ENCODE data around the gene PPM1M.

Gene PPM1M, protein sequence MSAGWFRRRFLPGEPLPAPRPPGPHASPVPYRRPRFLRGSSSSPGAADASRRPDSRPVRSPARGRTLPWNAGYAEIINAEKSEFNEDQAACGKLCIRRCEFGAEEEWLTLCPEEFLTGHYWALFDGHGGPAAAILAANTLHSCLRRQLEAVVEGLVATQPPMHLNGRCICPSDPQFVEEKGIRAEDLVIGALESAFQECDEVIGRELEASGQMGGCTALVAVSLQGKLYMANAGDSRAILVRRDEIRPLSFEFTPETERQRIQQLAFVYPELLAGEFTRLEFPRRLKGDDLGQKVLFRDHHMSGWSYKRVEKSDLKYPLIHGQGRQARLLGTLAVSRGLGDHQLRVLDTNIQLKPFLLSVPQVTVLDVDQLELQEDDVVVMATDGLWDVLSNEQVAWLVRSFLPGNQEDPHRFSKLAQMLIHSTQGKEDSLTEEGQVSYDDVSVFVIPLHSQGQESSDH

DNA sequence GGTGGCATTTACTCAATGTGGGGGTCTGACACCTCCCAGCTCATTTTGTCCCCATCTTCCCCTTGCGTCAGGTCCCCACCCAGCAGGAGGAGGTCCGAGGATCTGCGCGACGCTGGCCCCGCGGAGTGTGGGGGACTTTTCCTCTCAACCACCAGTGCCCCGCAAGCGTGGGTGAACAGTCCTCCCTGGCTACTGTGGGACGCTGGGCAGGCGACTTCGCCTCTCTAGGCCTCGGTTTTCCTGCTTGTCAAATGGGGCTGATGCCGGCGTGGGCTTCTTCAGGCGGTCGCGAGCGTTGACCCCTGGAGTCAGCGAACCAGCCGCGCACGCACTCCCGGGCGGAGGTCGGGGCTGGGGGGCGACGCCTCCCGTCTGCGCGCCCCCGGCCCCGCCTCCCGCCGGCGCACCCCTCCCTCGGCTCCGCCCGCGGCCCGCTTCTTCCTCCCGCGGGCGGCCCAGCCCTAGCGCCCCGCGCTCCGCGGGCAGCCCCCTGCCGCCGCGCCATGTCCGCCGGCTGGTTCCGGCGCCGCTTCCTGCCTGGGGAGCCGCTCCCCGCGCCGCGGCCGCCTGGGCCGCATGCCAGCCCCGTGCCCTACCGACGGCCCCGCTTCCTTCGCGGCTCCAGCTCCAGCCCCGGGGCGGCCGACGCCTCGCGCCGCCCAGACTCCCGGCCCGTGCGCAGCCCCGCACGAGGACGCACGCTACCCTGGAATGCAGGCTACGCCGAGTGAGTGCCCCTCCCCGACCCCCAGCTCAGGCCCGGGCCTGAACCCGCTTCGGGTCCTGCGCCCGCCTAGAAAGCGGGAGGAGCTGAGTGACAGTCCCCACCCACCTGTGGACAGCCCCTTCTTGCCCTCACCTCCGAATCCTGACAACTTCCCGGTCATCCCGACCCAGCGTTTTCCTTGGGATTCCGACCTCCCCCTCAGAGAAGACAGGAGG lies at the start of gene PPM1M:
PPM1M (plus strand) TSS at position 438 of the 942 bp plus-strand sequence; CDS start at position 504, 66 bp downstream.
- peak; percentile 76 for DNase-seq

DNA sequence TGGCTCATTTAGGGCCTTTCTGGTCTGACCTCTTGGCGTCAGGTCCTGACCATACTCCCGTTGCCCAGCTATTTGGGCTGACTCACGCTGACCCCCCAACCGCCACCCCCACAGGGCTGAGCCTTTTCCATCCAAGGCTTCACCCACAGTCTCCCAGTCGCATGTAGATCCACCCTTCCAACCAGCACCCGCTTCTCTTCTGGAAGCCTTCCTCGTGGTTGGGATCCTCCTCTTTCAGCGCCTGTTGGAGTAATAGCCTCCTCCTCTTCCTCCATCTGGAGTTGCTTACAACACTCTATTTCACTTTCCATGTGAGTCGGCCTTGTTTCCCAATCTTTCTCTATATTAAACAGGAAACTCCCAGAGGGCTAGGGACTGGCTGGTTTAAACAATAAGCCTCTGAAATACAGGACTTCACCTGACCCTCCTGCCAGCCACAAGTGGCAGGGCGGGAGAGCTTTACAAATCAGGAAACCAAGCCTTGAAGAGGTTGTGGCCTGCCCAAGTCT lies 49.7 kb upstream of the PPM1M start:
- no peak for DNase-seq

DNA sequence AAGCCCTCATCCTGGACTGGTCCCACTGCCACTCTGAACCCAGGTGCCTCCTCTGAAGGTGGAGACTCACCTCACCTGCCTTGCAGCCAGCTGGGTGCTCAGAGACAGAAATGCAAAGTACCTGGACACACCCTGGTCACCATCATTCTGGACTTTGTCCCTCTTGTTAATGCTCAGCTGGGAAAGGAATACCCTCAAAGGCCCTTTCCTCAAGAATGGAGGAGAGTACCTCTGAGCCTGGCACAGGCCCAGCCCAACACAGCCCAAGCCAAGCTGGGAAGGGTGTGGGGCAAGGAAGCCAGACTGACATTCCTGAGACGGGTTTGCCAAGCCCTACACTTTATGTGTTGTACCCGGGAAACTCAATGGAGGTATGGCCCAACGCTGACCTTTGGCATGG lies 48.6 kb upstream of the PPM1M start:
- no peak for DNase-seq

DNA sequence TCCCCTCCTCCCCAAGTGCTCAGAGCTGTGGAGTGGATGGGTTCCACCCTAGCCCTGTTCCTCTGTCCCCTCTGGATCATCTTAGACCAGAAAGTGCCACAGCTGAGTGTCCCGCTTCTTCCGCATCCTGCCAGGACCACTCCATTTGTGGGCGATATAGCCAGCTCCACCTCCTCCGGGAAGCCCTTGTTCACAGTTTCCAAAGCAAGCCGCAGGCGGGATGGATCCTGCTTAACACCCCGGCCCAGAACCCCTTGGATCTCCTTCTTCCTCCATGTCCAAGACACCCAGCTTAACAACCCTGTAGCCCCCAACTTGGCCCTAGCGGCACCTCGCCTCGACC lies 48.1 kb upstream of the PPM1M start:
- no peak for DNase-seq

DNA sequence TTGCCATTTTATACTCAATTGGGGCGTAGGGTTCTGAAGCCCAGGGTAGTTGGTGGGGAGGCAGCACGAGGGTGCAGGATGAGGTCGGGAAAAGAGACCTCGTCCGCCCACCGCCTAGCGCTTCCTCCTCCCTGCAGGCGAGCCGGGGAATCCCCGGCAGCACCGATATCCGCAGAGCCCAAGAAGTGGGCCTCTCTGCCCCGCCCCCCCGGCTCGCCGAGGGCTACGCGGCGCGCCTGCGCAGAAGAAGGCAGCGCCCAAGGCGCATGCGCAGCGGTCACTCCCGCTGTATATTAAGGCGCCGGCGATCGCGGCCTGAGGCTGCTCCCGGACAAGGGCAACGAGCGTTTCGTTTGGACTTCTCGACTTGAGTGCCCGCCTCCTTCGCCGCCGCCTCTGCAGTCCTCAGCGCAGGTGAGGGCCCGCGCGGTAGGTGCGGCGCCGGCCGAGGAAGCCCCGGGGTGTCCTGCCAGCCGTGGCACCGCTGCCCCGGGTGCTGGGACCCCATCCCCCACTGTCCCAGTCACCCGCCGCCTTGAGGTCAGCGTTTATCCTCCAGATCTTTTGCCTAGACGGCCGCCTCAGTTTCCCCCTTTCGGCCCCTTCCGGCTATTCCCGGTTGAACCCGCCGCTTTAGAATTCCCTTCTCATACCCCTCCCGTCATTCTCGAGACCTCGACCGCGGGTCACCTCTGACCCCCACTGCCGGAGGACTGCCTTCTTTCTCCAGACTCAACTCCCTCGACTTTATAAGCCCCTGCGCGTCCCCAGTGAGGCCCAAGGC lies 47.5 kb upstream of the PPM1M start, which contains the start of gene ALAS1:
ALAS1 (plus strand) TSS at position 319 of the 784 bp plus-strand sequence. CDS start 1,082 bp downstream, outside the sequence.
- DNase-seq = peak; percentile 99

DNA sequence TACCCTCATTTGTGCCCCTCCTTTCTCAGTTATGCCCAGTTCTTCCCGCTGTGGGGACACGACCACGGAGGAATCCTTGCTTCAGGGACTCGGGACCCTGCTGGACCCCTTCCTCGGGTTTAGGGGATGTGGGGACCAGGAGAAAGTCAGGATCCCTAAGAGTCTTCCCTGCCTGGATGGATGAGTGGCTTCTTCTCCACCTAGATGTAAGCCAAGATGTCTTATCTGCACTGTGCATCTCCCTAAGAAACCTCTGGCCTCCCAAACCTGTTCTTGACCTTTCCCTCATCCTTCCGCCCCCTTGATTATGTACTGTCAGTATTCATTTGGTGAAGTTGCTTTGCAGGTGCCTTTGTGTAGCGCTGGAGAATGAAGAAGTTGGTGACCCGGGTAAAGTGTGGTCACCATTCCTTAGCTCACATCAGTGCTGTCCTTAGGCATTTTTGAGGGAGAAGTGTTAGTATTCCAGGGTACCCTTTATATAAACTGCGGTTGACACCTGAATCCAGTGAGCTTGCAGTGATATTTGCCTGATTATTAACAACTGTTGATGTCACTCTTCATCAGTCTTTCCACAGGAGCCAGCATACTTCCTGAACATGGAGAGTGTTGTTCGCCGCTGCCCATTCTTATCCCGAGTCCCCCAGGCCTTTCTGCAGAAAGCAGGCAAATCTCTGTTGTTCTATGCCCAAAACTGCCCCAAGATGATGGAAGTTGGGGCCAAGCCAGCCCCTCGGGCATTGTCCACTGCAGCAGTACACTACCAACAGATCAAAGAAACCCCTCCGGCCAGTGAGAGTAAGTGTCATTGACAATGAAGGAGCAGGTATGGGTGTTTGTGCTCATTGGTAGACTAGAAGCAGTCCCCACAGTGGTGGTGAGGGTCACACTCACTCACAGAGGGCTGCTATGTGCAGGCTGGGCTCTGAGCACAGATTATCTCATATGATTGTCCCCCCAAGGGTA lies 46.6 kb upstream of the PPM1M start:
- DNase-seq = no peak

DNA sequence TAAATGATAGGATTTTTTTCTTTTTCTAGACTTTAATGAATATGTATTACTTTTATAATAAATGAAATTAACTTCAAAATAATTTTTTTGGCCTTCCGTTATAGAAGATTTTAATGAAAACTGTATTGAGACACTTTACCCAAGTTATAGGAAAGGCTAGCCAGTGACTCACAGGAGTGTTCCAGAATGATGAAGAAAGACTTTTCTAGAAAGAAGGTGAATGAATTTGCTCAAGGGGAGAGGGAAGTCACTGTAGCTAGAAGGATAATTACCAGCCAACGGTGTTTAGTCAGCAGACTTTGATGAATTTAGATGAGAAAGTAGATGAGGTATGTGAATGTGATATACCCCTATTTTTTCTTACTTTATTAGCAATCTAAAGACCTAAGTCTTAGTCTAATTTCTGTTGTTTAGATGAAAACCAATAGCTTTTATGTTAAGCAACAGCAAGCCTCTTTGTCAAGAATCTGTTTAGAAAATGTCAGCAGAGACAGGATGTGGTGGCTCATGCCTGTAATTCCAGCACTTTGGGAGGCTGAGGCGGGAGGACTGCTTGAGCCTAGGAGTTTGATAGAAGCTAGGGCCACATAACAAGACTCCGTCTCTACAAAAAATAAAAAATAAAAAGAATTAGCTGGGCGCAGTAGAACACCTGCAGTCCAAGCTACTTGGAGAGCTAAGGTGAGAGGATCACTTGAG lies 44.4 kb upstream of the PPM1M start:
- no peak for DNase-seq

DNA sequence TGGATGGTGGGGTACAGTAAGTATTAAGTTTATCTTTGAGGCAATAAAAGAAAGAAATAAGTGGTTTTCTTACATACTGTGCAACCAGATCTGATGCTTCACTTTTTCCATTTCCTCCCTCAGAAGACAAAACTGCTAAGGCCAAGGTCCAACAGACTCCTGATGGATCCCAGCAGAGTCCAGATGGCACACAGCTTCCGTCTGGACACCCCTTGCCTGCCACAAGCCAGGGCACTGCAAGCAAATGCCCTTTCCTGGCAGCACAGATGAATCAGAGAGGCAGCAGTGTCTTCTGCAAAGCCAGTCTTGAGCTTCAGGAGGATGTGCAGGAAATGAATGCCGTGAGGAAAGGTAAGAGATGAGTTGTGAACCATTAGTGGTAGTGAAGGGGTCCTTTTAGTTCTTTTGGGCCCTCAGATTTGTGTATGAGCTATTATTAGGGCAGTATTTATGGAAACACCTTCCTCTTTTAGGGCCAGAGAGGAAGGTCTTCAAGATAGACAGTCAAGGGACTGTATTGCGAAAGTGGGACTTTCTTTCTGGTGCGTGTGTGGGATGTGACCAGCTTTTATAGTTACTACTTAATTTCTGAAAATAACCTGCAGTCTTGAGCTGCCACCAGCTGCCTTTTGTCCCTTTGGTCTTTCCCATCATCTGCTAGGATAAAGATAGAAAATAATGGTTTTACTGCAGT lies 43.0 kb upstream of the PPM1M start:
- no peak for DNase-seq

DNA sequence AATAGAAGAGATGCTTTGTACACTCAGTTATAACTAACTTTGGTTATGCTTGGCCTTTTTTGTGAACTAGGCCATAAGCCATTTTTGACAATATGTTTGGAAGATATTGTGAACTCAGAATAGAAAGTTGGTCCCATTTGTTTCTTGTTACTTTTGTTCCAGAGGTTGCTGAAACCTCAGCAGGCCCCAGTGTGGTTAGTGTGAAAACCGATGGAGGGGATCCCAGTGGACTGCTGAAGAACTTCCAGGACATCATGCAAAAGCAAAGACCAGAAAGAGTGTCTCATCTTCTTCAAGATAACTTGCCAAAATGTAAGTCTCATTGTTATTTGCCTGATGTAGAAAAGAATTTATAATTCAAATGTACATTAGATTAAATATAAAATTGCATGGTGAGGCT lies 41.9 kb upstream of the PPM1M start:
- no peak for DNase-seq

DNA sequence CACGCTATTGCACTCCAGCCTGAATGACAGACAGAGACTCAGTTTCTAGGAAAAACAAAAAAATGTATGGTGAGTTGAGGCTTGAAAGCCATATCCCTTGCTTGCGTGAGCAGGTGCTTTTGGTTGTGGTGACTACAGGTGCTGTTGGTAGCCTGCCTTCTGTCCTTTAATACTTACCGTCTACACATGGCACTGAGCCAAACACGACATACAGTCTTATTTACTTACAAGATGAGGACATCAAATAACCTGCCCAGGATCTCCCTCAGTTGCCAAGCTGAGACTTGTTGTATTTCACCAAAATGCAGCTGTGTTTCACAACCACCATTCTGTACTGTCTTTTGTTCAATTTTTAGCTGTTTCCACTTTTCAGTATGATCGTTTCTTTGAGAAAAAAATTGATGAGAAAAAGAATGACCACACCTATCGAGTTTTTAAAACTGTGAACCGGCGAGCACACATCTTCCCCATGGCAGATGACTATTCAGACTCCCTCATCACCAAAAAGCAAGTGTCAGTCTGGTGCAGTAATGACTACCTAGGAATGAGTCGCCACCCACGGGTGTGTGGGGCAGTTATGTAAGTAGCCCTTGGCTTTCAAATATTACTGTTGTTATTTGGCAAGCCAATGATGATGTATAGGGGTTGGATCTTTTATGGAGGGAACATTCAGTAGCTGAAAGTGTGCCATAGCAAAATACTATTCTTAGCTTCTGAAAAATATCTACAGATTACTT lies 41.1 kb upstream of the PPM1M start:
- DNase-seq = no peak

DNA sequence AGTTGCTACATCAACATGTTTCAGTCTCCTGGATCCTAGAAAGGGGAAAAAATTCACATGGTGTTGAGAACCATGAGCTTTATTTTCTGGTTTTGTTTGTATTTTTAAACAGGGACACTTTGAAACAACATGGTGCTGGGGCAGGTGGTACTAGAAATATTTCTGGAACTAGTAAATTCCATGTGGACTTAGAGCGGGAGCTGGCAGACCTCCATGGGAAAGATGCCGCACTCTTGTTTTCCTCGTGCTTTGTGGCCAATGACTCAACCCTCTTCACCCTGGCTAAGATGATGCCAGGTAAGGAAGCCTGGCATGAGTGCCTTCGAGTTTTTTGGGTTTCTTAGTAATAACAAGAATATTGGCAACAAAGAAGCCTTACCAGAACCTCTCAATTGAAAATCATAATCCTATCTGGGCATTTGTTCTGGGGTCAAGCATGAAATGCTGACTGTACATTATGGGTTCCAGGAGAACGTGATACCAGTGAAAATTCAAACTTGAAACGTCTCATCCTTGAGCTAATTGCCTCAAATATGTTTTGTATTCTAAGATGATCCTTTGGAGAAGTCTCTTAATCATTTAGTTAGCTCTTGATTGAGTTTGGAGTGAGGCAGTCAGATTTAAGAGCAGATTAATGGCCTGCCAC lies 39.7 kb upstream of the PPM1M start:
- DNase-seq = no peak

DNA sequence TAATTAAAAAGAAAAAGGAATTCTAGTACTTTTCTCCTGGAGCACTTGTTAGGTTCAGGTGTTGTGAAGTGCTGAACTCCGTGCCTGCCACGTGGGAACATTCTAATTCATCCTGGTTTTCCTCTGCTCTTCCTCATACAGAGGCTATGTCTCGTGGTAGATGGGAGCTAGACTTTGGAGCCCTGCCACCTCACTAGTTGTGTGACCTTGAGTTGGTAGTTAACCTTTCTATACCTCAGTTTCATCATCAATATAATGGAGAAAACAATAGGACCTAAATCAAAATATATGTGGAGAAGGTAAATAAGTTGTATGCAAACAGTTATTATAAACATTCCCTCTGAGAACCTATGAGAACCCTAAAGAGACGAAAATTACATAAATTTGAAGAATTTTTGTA lies 37.0 kb upstream of the PPM1M start:
- no peak for DNase-seq

DNA sequence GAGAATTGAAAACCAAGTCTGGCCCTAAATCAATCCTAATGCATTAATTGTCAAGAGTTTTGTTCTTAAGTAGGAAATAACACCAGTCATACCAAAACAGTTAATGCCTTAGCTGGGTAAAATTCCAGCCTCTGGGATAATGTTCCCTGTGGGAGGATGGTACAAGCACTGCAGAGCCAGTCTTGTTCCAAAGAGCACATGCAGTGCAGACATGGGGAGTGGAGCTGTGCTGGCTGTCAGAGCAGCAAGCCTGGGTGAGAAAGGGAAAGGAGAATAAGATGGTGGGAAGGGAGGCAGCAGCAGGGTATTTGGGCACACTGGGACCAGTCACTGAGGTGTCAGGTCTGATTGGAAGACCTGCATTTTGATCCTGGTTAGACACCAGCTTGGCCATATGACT lies 35.5 kb upstream of the PPM1M start:
- no peak for DNase-seq

DNA sequence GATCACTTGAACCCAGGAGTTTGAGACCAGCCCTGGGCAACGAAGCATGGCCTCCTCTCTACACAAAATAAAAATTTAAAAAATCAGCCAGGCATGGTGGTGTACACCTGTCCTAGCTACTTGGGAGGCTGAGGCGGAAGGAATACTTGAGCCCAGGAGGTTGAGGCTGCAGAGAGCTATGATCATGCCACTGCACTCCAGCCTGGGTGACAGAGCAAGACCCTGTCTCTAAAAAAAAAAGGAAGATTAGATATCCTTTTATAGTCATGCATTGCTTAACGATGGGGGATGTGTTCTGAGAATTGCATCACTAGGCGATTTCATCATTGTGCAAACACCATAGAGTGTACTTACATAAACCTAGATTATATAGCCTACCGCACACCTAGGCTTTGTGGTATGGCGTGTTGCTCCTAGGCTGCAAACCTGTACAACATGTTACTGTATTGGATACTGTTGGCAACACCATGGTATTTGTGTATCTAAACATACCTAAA lies 35.0 kb upstream of the PPM1M start:
- no peak for DNase-seq

DNA sequence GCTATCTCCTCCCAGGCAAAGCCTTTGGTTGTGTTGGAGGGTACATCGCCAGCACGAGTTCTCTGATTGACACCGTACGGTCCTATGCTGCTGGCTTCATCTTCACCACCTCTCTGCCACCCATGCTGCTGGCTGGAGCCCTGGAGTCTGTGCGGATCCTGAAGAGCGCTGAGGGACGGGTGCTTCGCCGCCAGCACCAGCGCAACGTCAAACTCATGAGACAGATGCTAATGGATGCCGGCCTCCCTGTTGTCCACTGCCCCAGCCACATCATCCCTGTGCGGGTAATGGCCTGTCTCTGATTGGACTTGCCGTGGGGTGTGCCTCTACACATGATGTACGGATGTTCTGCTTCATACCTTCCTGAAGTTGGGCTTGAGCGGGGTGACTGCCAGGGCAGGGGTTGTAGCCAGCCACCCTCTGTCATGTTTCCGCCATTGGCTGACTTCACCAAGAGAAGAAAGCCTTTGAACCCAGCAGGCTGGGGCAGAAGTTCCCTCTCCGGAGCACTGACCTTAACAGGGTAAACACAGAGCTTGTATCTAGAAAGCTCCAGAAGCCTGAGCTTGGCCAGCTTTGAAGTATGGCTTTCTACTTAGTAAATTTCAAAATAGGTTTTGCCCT lies 34.2 kb upstream of the PPM1M start:
- no peak for DNase-seq

DNA sequence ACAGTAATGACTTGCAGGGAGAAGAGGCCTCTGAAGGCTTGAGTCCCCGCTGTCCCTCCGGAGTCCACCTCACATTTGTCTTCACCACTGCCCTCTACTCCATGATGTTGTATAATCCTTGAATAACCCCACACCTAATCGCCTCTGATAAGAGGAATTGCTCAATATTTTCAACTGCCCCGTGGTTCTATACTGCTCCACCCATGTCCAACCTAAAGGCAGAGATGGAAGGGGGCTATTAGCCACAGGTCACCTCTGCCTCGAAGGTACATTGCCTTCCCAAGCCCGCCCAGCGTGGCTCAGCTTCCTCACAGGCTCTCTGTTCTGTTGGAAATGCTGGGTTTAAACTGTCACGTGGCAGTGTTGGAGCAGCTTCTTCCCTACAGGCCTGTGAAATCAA lies 32.6 kb upstream of the PPM1M start:
- no peak for DNase-seq

DNA sequence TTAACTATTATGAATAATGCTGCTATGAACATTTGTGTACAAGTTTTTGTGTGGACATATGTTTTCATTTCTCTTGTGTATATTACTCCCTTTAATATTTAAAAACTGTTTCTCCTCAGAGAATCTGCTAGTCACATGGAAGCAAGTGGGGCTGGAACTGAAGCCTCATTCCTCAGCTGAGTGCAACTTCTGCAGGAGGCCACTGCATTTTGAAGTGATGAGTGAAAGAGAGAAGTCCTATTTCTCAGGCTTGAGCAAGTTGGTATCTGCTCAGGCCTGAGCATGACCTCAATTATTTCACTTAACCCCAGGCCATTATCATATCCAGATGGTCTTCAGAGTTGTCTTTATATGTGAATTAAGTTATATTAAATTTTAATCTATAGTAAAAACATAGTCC lies 31.7 kb upstream of the PPM1M start:
- no peak for DNase-seq

DNA sequence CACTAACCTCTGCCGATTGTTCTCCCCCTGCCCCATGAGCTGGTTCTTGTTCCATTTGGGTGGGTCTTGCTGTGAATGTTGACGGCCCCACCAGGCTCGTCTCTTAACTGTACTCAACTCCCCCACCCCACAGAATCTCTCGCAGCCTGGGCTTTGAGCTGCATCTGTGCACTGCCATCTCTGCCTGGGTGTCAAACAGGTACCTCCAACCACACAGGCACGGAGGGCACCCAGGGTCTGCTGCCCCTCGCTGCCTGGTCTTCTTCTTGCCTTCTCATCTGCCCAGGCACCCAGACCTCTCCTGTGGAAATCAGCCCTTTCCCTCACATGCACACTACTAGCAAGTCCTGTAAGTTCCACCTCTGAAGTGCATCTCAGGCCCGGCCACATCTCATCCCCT lies 30.2 kb upstream of the PPM1M start:
- no peak for DNase-seq

All from activated CD8-positive, alpha-beta memory T cell treated with anti-CD3 and anti-CD28 coated beads, Interleukin-2, amount 50 U/mL, for 48 hours (primary cell).